ENCODE results near the gene MSI2. TPM values are rescaled to one million over a fixed set of nuclear protein-coding genes. Genes with fewer than 3 reads are reported as not detected.
A peak's percentile ranks its signal among the peaks of the same experiment; 100 is the strongest.

Gene MSI2
- total RNA-seq, 2 experiments from 2014 or later = 131 to 164 TPM

DNA sequence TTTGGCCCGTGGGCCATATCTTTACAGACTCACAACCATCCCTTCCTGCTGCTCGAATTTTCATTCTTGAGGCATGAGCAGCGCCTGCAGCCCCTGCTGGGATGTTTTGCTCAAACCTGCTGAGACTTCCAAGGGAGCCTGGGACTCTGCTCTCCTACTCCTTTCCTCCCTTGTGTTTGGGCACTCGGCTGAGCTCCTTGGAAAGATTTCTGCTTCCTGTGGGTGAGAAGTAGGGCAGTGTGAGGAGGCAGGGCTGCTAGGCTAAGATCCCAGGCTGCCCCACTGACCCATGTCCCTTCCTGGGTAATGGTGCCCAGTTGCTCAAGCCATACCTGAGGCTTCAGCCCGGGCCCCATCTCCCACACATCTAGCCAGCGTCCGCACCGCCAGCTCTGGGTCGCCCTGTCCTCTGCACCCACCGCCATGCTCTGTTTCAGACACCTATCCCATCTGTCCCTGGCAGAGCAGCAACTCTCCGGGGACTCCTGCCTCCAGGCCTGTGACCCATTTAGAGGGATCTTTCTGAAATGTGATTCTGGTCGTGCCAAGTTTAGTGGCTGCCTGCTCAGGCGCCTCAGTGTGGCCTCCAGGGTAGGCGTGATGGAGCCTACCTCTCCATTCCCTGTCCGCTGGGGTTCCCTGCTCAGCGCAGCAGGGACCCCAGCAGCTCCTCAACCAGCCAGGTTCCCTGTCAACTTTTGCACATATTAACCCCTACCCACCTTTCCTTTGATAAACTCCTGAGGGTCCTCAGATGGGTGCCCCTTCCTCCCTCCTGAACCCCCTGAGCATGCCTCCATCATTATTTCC, 298.7 kb downstream of the MSI2 start:
- H3K79me2 ChIP-seq (ENCODE audit: insufficient read depth, low read depth, low read length) = peaks cover 24% of the 10 kb centered on the region; the same call in 1 of the 2 replicates
- no peak overlapping the region for H3K4me3 ChIP-seq (ENCODE audit: low read depth, low read length, poor library complexity, severe bottlenecking)
- peak overlapping the region; percentile 90 for H3K4me2 ChIP-seq (ENCODE audit: low read length)
- H3K9me3 ChIP-seq (ENCODE audit: low read length) = no peaks in the 10 kb centered on the region
- POLR2A ChIA-PET = interaction anchor here (1.0 to 6.1 kb wide), 5 partner anchors 49 to 197 kb away, joined by 3 to 38 read pairs (median 4); no protein-coding TSS in a partner anchor
- no peaks in the 10 kb centered on the region for H4K20me1 ChIP-seq (ENCODE audit: insufficient read depth, low read length)
- CTCF ChIA-PET (ENCODE audit: unreplicated experiment) = no interaction called here
- no TSS peak for BruUV-seq (replicated peaks)
- no peak overlapping the region; the same call in 1 of the 2 replicates for H2AFZ ChIP-seq (ENCODE audit: low read length)
- peaks cover 16% of the 10 kb centered on the region; the same call in 1 of the 2 replicates for H3K36me3 ChIP-seq (ENCODE audit: insufficient read depth, low read length)
- no peaks in the 10 kb centered on the region for H3K9me2 ChIP-seq (ENCODE audit: insufficient read depth, low read length)
- intact Hi-C loops (cut with micrococcal nuclease; ENCODE audit: unreplicated experiment) = loop anchor here (5.0 to 10.0 kb wide), 3 partner anchors 182 to 777 kb away; partner anchors contain the start of gene SRSF1
- H3K27ac ChIP-seq (ENCODE audit: low read depth, low read length, poor library complexity, severe bottlenecking) = peak overlapping the region; percentile 99
- DNase-seq (ENCODE audit: low spot score) = no peak
- TF ChIP-seq CTCF (conservative IDR thresholded peaks at IDR 0.05; ENCODE audit: low read length) (no peak), EZH2phosphoT487 (IDR thresholded peaks at IDR 0.05; ENCODE audit: borderline replicate concordance, low read depth, low read length) (no peak)
- peaks cover 93% of the 10 kb centered on the region for H3K4me1 ChIP-seq (ENCODE audit: insufficient read depth, low read length, poor library complexity, severe bottlenecking)

DNA sequence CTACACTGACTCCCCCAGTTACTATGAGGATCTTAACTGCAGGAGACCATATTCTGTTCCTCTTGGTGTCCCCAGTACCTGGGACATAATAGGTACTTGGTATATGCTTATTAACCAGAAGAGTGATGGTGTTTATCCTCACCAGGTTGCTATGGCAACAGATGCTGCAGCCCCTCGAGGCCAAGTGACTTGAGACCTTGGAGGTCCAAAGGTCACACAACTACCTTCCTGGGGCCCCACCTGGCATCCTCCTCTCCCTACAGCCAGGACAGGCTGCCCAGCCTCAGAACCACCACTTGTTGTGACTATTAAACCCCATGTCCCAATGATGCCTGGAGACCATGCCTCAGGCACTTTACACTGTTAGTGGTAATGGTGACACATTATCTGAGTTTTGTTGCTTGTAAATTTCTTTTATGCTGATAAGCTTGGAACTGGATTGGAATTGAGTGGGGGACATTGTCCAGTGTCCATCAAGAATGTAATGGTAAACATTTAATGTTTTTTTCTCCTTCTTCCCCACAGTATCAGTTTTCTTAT, 299.4 kb downstream of the MSI2 start:
- CTCF ChIA-PET (ENCODE audit: unreplicated experiment) = no interaction called here

More for the DNA sequence above, 299.4 kb downstream of the MSI2 start:
- POLR2A ChIA-PET = interaction anchor here (0.5 to 1.0 kb wide), 3 partner anchors 62 to 192 kb away, joined by 3 to 5 read pairs (median 4); no protein-coding TSS in a partner anchor
- TF ChIP-seq EZH2phosphoT487 (IDR thresholded peaks at IDR 0.05; ENCODE audit: borderline replicate concordance, low read depth, low read length) (no peak), CTCF (conservative IDR thresholded peaks at IDR 0.05; ENCODE audit: low read length) (no peak)
- Histone ChIP-seq H3K9me2 (ENCODE audit: insufficient read depth, low read length) (no peaks in the 10 kb centered on the region), H3K36me3 (ENCODE audit: insufficient read depth, low read length) (peaks cover 9% of the 10 kb centered on the region; the same call in 1 of the 2 replicates), H3K9me3 (ENCODE audit: low read length) (no peaks in the 10 kb centered on the region), H3K27ac (ENCODE audit: low read depth, low read length, poor library complexity, severe bottlenecking) (peak overlapping the region; percentile 99), H3K4me3 (ENCODE audit: low read depth, low read length, poor library complexity, severe bottlenecking) (no peak overlapping the region), H4K20me1 (ENCODE audit: insufficient read depth, low read length) (no peaks in the 10 kb centered on the region), H3K4me1 (ENCODE audit: insufficient read depth, low read length, poor library complexity, severe bottlenecking) (peaks cover 93% of the 10 kb centered on the region), H3K79me2 (ENCODE audit: insufficient read depth, low read depth, low read length) (peaks cover 18% of the 10 kb centered on the region; the same call in 1 of the 2 replicates), H3K4me2 (ENCODE audit: low read length) (peak overlapping the region; percentile 90), H2AFZ (ENCODE audit: low read length) (no peak overlapping the region)
- peak; percentile 53 for DNase-seq (ENCODE audit: low spot score)
- BruUV-seq (replicated peaks) = no TSS peak
- intact Hi-C loops (cut with micrococcal nuclease; ENCODE audit: unreplicated experiment) = loop anchor here (10.0 kb wide), 1 partner anchor 449 kb away; the partner anchor contains the start of gene SRSF1
